ENCODE data around the gene ORM1. TPM values are rescaled to one million over a fixed set of nuclear protein-coding genes. Genes with fewer than 3 reads are reported as not detected.

The ORM1 gene
- total and polyA plus RNA-seq, 2 of the 8 experiments (the other 6 are each of a cell fraction or from before 2014, with no cell fraction given): 0.32 TPM; not detected in 1

DNA sequence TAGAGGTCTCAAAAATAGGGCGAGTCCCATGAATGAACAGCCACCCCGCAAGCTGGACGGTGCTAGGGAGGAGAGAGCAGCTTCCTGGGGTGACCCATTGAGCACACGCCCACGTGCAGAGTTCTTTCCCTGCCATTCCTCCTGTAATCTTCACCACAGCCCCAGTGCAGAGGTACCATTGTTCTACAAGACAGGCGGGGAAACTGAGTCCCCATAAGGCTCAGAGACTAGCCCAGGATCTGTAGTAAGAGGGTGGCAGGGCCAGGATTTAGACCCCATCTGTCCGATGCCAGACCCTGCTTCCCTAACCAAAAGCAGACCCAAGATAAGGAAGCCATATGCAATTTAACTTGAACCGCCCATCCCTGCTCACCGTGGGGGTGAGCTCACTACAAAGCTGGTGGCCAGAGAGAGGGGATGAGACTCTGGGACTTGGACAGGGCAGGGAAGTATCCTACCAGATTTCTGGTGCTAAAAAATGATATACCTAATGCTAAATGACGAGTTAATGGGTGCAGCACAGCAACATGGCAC lies 36.7 kb upstream of the ORM1 start:
- CTCF ChIA-PET (ENCODE audit: partially characterized antibody): interaction anchor here (0.5 to 2.9 kb wide), 9 partner anchors 9 to 476 kb away, joined by 3 to 20 read pairs (median 5); partner anchors contain the start of genes COL27A1 and KIF12
- 86% methylated on average over 10 of the region's 10 CpGs; no CpG with 5 or more reads in 1 of the 2 experiments for WGBS, 2 experiments (ENCODE audit: extremely low coverage in 1 of 2, insufficient coverage in 1 of 2, insufficient read length in 1 of 2, insufficient replicate concordance in 2 of 2, low coverage in 1 of 2, low lambda C conversion rate in 2 of 2, missing lambda C conversion rate in 1 of 2)
- H2BK20ac ChIP-seq (ENCODE audit: low read length): no peak overlapping the region

More for the DNA sequence above, 36.7 kb upstream of the ORM1 start:
- Histone ChIP-seq H2AK5ac (ENCODE audit: low read depth, low read length) (no peak overlapping the region), H3K14ac (ENCODE audit: insufficient read length) (no peak overlapping the region), H3K4me1 (replicated peaks in 1 of 4; ENCODE audit: control insufficient read depth in 3 of 4, insufficient read depth in 4 of 4, low read length in 3 of 4) (peaks cover 0 to 20% (median 4%) of the 10 kb centered on the region in 4 experiments; a peak in 5 of 7 replicates), H4K91ac (replicated peaks; ENCODE audit: insufficient read length, low read length) (no peak overlapping the region), H3K4ac (replicated peaks; ENCODE audit: insufficient read length, low read depth, low read length) (no peak overlapping the region), H3K36me3 (ENCODE audit: control insufficient read depth in 2 of 4, insufficient read depth in 4 of 4, low read length in 3 of 4) (peaks cover 0 to 4% (median 0%) of the 10 kb centered on the region in 4 experiments; a peak in 1 of 8 replicates), H3K27ac (ENCODE audit: low read depth, low read length) (no peak overlapping the region), H2BK12ac (ENCODE audit: low read depth, low read length) (no peak overlapping the region), H4K20me1 (replicated peaks in 1 of 2; ENCODE audit: control insufficient read depth in 1 of 2, insufficient read depth in 2 of 2, low read length in 2 of 2) (peaks cover 0 to 1% of the 10 kb centered on the region in 2 experiments), H4K5ac (ENCODE audit: insufficient read length, low read depth, low read length) (no peak overlapping the region), H3K79me1 (ENCODE audit: low read depth, low read length) (no peaks in the 10 kb centered on the region), H3K23me2 (ENCODE audit: low read depth, low read length) (no peaks in the 10 kb centered on the region), H3K9ac (replicated peaks in 1 of 4; ENCODE audit: extremely low read depth in 1 of 4, low read depth in 3 of 4, low read length in 3 of 4) (no peak overlapping the region), H3K79me2 (ENCODE audit: control insufficient read depth in 1 of 2, insufficient read depth in 2 of 2, low read length in 2 of 2) (no peaks in the 10 kb centered on the region), H2BK120ac (replicated peaks; ENCODE audit: low read depth, low read length) (no peak overlapping the region), H3K18ac (ENCODE audit: extremely low read depth, low read length) (no peak overlapping the region), H3K4me2 (ENCODE audit: insufficient read depth in 1 of 2, low read depth in 2 of 2, low read length in 2 of 2) (no peak overlapping the region), H3K27me3 (replicated peaks in 1 of 4; ENCODE audit: control insufficient read depth in 3 of 4, extremely low read depth in 1 of 4, insufficient read depth in 3 of 4, low read length in 3 of 4) (no peaks in the 10 kb centered on the region), H4K8ac (ENCODE audit: extremely low read depth, insufficient read depth, low read length) (no peak overlapping the region), H2AFZ (ENCODE audit: low read length) (no peak overlapping the region), H3K23ac (ENCODE audit: insufficient read length) (no peak overlapping the region), H3K4me3 (ENCODE audit: extremely low read depth in 1 of 4, insufficient read depth in 2 of 4, low read depth in 3 of 4, low read length in 4 of 4) (no peak overlapping the region), H3K56ac (replicated peaks; ENCODE audit: insufficient read length, low read depth, low read length) (no peak overlapping the region), H2BK5ac (ENCODE audit: low read depth, low read length) (no peak overlapping the region), H2BK15ac (ENCODE audit: low read length) (no peak overlapping the region), H3K9me3 (ENCODE audit: insufficient read depth in 2 of 2, low read depth in 1 of 2, low read length in 1 of 2) (no peaks in the 10 kb centered on the region)
- no peak for TF ChIP-seq SIN3A (conservative IDR thresholded peaks at IDR 0.05 in 1 of 2, IDR thresholded peaks at IDR 0.05 in 1 of 2; ENCODE audit: low read depth in 1 of 2, low read length in 2 of 2)
- no peak for TF ChIP-seq SRF (IDR thresholded peaks at IDR 0.05; ENCODE audit: low read depth, low read length)
- TF ChIP-seq USF2 (IDR thresholded peaks at IDR 0.05; ENCODE audit: low read length): no peak
- TF ChIP-seq CHD2 (IDR thresholded peaks at IDR 0.05; ENCODE audit: low read length): no peak
- no peak for TF ChIP-seq RAD21 (IDR thresholded peaks at IDR 0.05 in 1 of 2, conservative IDR thresholded peaks at IDR 0.05 in 1 of 2; ENCODE audit: low read depth in 2 of 2, low read length in 2 of 2)
- TF ChIP-seq BCL11A (IDR thresholded peaks at IDR 0.05; ENCODE audit: low read depth in 2 of 2, low read length in 2 of 2): no peak
- TF ChIP-seq BRCA1 (IDR thresholded peaks at IDR 0.05; ENCODE audit: low read depth, low read length): no peak
- TF ChIP-seq CBX8 (IDR thresholded peaks at IDR 0.05; ENCODE audit: borderline replicate concordance, low read depth, low read length): no peak
- TF ChIP-seq JUN (IDR thresholded peaks at IDR 0.05; ENCODE audit: low read depth, low read length): no peak
- no peak for TF ChIP-seq KDM4A (IDR thresholded peaks at IDR 0.05; ENCODE audit: low read depth, low read length, severe bottlenecking)
- no peak for TF ChIP-seq SP2 (IDR thresholded peaks at IDR 0.05; ENCODE audit: low read length)
- TF ChIP-seq HDAC6 (IDR thresholded peaks at IDR 0.05; ENCODE audit: low read depth, low read length): no peak
- DNase-seq (ENCODE audit: low read depth in 1 of 2, low spot score in 2 of 2) (peak in 1 of 2 experiments; percentile 28), FAIRE-seq (no peak)
- POLR2A ChIA-PET (ENCODE audit: partially characterized antibody): no interaction called here

Measured in H1 (cell line).